ENCODE data around the gene RELL2.

RELL2 gene

DNA sequence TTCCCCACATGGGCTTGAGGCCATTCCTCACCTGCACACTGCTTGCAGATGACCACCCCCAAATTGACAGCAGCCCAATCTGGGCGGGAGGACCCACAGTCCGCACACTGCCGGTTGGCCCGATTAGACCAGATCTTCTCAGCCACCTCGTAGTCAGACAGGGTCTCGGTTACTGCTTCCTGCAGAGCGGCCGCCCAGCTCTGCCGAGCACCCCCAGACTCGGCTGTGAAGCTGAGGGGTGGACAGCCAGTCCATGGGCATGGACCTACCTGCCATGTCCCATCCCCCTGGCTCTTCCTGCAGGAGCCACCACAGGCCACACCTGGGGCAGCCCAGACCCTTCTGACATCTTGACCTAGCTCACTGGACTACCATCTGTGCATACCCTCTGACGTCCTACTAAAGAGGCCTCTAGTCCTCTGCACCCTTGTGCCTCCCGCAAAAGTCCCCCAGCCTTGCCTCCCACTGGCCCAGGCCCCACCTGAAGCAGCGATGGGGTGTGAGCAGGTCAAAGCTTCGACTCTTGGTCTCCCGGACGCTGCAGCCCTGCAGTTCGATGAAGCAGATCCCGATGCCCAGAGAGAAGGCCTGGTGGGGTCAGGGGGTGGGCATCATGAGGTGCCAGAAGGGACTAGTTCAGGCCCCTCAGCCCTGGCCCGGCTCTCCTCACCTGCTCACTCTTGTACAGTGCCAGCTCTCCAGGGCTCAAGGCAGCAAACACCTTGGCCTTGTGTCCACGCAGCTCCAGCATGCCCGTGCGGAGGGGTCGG is 35.5 kb downstream of the RELL2 start:
- TF ChIP-seq, protein P1, sequence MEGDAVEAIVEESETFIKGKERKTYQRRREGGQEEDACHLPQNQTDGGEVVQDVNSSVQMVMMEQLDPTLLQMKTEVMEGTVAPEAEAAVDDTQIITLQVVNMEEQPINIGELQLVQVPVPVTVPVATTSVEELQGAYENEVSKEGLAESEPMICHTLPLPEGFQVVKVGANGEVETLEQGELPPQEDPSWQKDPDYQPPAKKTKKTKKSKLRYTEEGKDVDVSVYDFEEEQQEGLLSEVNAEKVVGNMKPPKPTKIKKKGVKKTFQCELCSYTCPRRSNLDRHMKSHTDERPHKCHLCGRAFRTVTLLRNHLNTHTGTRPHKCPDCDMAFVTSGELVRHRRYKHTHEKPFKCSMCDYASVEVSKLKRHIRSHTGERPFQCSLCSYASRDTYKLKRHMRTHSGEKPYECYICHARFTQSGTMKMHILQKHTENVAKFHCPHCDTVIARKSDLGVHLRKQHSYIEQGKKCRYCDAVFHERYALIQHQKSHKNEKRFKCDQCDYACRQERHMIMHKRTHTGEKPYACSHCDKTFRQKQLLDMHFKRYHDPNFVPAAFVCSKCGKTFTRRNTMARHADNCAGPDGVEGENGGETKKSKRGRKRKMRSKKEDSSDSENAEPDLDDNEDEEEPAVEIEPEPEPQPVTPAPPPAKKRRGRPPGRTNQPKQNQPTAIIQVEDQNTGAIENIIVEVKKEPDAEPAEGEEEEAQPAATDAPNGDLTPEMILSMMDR (IDR thresholded peaks at IDR 0.05; ENCODE audit: borderline replicate concordance, control extremely low read depth, extremely low read depth, insufficient read depth, missing control alignments) = no peak
- in situ Hi-C loops (cut with MboI; ENCODE audit: low sequenced_read_pairs, unreplicated experiment) = no loop called here
- no peak for DNase-seq (ENCODE audit: low spot score)

DNA sequence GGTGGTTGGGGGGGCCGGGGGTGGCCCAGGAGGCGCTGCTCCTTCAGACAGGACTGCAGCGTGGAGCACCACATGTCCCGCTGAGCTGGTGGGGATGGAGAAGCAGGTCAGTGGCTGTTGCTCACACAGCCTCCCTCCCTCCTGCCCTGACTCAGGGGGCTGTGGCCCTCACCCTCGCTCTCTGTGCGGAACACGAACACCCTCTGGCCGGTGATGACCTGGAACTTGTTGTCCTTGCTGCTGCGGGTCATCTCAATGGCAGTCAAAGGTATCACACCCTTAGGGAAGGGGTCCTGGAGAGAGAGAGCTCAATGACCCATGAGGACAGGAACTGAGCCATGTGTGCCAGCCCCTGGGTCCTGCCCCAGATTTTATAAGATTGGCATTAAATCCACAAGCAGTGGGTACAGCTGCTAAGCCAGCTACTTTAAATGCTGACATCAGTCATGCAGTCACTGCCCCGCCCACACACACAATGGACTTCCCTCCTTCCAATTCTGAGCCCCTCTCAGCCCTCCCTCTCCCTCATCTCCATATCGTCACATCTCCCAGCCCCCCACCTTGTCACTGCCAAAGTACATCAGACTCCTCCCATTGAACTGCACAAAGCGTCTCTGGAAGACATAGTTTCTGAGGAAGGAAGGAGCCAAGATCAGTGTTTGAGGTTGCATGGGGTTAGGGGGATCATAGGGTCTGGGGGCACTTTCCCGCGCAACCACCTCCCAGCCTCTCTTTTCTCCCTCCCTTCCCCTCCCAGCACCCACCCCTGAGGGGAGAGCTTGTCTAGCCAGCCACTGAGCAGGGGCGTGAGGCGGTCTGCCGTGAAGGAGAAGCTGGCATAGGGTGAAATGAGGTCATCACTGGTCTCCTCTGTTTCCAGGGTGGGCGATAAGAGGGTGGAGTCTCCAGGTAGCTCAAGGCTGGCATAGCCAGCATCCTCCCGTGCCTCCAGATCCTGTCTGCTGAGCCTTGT is 36.3 kb downstream of the RELL2 start:
- TF ChIP-seq, protein P1 (IDR thresholded peaks at IDR 0.05; ENCODE audit: borderline replicate concordance, control extremely low read depth, extremely low read depth, insufficient read depth, missing control alignments) = no peak
- in situ Hi-C loops (cut with MboI; ENCODE audit: low sequenced_read_pairs, unreplicated experiment) = no loop called here
- DNase-seq (ENCODE audit: low spot score) = no peak

DNA sequence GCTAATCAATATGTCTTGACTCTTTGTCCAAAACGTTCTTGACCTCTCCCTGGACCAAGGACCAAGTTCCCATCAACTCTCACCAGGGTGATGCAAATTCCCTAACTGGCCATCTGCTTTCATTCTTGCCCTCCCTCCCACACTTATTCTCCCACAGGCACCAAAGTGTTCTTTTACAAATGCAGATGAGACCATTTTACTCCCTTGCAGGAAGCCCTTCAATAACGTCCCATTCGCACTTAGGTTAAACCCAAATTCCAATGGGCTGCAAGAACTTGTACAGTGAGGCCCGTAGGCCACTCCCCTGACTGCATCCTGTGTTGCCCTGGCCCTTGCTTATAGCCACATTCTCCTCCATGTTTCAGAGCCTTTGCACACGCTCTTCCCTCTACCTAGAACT is 38.0 kb downstream of the RELL2 start:
- TF ChIP-seq, protein P1 (IDR thresholded peaks at IDR 0.05; ENCODE audit: borderline replicate concordance, control extremely low read depth, extremely low read depth, insufficient read depth, missing control alignments) = no peak
- in situ Hi-C loops (cut with MboI; ENCODE audit: low sequenced_read_pairs, unreplicated experiment) = loop anchor here (25.0 kb wide), 1 partner anchor 463 kb away; no protein-coding TSS in a partner anchor
- DNase-seq (ENCODE audit: low spot score) = no peak

DNA sequence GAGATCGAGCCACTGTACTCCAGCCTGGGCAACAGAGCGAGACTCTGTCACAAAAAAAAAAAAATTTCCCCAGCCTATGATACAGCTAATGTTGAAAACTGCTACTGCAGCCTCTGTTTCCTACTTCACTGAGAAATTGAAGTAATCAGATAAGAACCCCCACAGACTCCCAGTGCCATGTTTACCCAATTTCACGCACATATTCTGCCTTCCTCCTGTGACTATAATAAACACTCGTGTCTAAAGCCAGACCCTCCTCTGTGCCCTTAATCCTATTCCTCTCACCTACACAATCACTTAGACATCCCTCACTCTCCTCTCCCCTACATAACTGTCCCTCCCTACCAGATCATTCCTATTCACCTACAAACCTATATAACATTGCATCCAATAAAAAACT is 38.9 kb downstream of the RELL2 start:
- DNase-seq (ENCODE audit: low spot score) = no peak
- in situ Hi-C loops (cut with MboI; ENCODE audit: low sequenced_read_pairs, unreplicated experiment) = loop anchor here (25.0 kb wide), 1 partner anchor 462 kb away; no protein-coding TSS in a partner anchor
- TF ChIP-seq, protein P1 (IDR thresholded peaks at IDR 0.05; ENCODE audit: borderline replicate concordance, control extremely low read depth, extremely low read depth, insufficient read depth, missing control alignments) = no peak

DNA sequence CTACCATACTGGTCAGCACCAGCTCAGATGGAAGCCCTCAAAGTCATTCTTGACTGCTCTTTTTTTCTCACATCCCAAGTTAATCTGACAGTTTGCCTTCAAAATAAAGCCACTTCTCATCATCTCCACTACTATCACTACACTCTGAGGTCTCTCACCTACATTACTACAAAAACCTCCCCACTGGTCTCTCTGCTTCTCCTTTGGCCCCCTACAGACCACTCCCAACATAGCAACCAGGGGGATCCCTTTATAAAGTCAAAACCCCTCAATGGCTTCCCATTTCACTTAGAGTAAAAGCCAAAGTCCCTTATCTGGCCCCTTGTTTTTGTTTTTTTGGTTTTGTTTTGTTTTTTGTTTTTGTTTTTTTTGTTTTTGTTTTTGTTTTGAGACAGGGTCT is 40.6 kb downstream of the RELL2 start:
- TF ChIP-seq, protein P1 (IDR thresholded peaks at IDR 0.05; ENCODE audit: borderline replicate concordance, control extremely low read depth, extremely low read depth, insufficient read depth, missing control alignments) = no peak
- in situ Hi-C loops (cut with MboI; ENCODE audit: low sequenced_read_pairs, unreplicated experiment) = loop anchor here (25.0 kb wide), 1 partner anchor 460 kb away; no protein-coding TSS in a partner anchor
- DNase-seq (ENCODE audit: low spot score) = no peak

DNA sequence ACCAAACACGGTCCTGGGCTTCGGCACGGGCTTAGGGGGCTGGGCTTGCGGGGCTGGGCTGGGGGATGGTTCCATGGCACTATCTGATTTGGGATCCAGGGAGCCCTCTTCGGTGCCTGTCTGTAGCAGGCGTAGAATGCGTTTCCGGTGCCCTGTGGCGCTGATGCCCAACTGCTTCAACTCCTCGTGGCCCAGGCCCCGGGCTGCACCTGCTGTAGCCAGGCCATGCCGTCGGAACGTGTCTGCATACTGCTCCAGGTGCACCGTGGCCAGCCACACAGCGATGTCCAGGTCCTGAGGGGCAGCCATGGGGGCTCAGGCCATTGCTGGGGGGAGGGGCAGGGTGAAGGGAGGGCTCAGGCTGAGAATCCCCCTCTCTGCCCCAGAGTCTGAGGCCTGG is 43.4 kb downstream of the RELL2 start:
- in situ Hi-C loops (cut with MboI; ENCODE audit: low sequenced_read_pairs, unreplicated experiment) = loop anchor here (25.0 kb wide), 1 partner anchor 457 kb away; no protein-coding TSS in a partner anchor
- DNase-seq (ENCODE audit: low spot score) = no peak
- TF ChIP-seq, protein P1 (IDR thresholded peaks at IDR 0.05; ENCODE audit: borderline replicate concordance, control extremely low read depth, extremely low read depth, insufficient read depth, missing control alignments) = no peak
